Trophoblast cell (in vitro differentiated cells and primary cell): ENCODE measurements around the gene CAMKK1.
A peak's percentile ranks its signal among the peaks of the same experiment; 100 is the strongest.

Source experiments
- DNase-seq, 2 donors: peaks; one replicate each; pipeline ENCODE4 v3.0.0-alpha.2; 2016
- H2AFZ ChIP-seq: 2 replicates; pipeline ENCODE4 v1.6.1; 2013; ENCODE audit warnings: low read length, moderate library complexity, mild to moderate bottlenecking; ENCODE audit not compliant: insufficient read depth, poor library complexity
- H2AK5ac ChIP-seq: 2 replicates; pipeline ENCODE4 v1.6.1; 2013; ENCODE audit warnings: mild to moderate bottlenecking, low read length
- H2BK120ac ChIP-seq: 2 replicates; pipeline ENCODE4 v1.6.1; 2013; ENCODE audit warnings: low read length, mild to moderate bottlenecking, moderate library complexity; ENCODE audit not compliant: insufficient read depth, poor library complexity
- H2BK12ac ChIP-seq: 2 replicates; pipeline ENCODE4 v1.6.1; 2013; ENCODE audit warnings: mild to moderate bottlenecking, low read length, moderate library complexity
- H2BK5ac ChIP-seq: 2 replicates; pipeline ENCODE4 v1.6.1; 2013; ENCODE audit warnings: low read length, low read depth, moderate library complexity, mild to moderate bottlenecking; ENCODE audit not compliant: poor library complexity
- H3K14ac ChIP-seq: 2 replicates; pipeline ENCODE4 v1.6.1; 2013; ENCODE audit warnings: mild to moderate bottlenecking, low read length
- H3K18ac ChIP-seq: 2 replicates; pipeline ENCODE4 v1.6.1; 2013; ENCODE audit warnings: mild to moderate bottlenecking, low read length
- H3K23ac ChIP-seq: 2 replicates; pipeline ENCODE4 v1.6.1; 2013; ENCODE audit warnings: low read length
- H3K27ac ChIP-seq: 2 replicates; pipeline ENCODE4 v1.5.1; 2013; ENCODE audit warnings: low read depth, mild to moderate bottlenecking, inconsistent platforms, low read length, moderate library complexity
- H3K27me3 ChIP-seq: 2 replicates; pipeline ENCODE4 v1.6.1; 2013; ENCODE audit warnings: inconsistent platforms, mild to moderate bottlenecking, low read length, moderate library complexity; ENCODE audit not compliant: insufficient read depth
- H3K36me3 ChIP-seq, 2 experiments: 1 replicate in 1 of 2; 2 replicates in 1 of 2; pipeline ENCODE4 v1.6.1; 2013; ENCODE audit warnings: low read length in 2 of 2, mild to moderate bottlenecking in 2 of 2, moderate library complexity in 1 of 2; ENCODE audit not compliant: insufficient read depth in 2 of 2, control insufficient read depth in 1 of 2
- H3K4ac ChIP-seq: 2 replicates; pipeline ENCODE4 v1.6.1; 2013; ENCODE audit warnings: low read depth, mild to moderate bottlenecking, low read length, moderate library complexity
- H3K4me1 ChIP-seq, 2 experiments: 1 replicate in 1 of 2; 2 replicates in 1 of 2; pipeline ENCODE4 v1.6.1; 2013; ENCODE audit warnings: low read length in 2 of 2, mild to moderate bottlenecking in 2 of 2, moderate library complexity in 1 of 2; ENCODE audit not compliant: insufficient read depth in 2 of 2, control insufficient read depth in 1 of 2
- H3K4me2 ChIP-seq: 2 replicates; pipeline ENCODE4 v1.6.1; 2013; ENCODE audit warnings: inconsistent platforms, mild to moderate bottlenecking, low read length, moderate library complexity
- H3K4me3 ChIP-seq: 2 replicates; pipeline ENCODE4 v1.5.1; 2013; ENCODE audit warnings: mild to moderate bottlenecking, low read depth, low read length, inconsistent platforms
- H3K79me1 ChIP-seq: one replicate; pipeline ENCODE4 v1.6.1; 2013; ENCODE audit warnings: low read length
- H3K79me2 ChIP-seq: 2 replicates; pipeline ENCODE4 v1.6.1; 2013; ENCODE audit warnings: low read length, mild to moderate bottlenecking; ENCODE audit not compliant: control insufficient read depth, insufficient read depth, poor library complexity
- H3K9ac ChIP-seq: 2 replicates; pipeline ENCODE4 v1.6.1; 2013; ENCODE audit warnings: mild to moderate bottlenecking, low read length
- H3K9me3 ChIP-seq: 2 replicates; pipeline ENCODE4 v1.6.1; 2013; ENCODE audit warnings: low read depth, mild to moderate bottlenecking, control low read depth, inconsistent platforms, low read length; ENCODE audit not compliant: insufficient read depth
- H4K12ac ChIP-seq: 2 replicates; pipeline ENCODE4 v1.6.1; 2013; ENCODE audit warnings: low read depth, mild to moderate bottlenecking, low read length, moderate library complexity
- H4K8ac ChIP-seq: 2 replicates; pipeline ENCODE4 v1.6.1; 2013; ENCODE audit warnings: low read depth, mild to moderate bottlenecking, low read length, moderate library complexity
- H4K91ac ChIP-seq: one replicate; pipeline ENCODE4 v1.6.1; 2013; ENCODE audit warnings: low read depth, mild to moderate bottlenecking, low read length, moderate library complexity
- WGBS: extraction: QIAGEN DNeasy Blood & Tissue Kit; methylation state at CpG from one replicate; pipeline ENCODE4 v1.1.7; 2013; ENCODE audit warnings: missing lambda C conversion rate; ENCODE audit not compliant: insufficient read length, insufficient coverage; ENCODE audit errors: extremely low coverage; 5-methylcytosine and 5-hydroxymethylcytosine counted together

Gene CAMKK1

DNA sequence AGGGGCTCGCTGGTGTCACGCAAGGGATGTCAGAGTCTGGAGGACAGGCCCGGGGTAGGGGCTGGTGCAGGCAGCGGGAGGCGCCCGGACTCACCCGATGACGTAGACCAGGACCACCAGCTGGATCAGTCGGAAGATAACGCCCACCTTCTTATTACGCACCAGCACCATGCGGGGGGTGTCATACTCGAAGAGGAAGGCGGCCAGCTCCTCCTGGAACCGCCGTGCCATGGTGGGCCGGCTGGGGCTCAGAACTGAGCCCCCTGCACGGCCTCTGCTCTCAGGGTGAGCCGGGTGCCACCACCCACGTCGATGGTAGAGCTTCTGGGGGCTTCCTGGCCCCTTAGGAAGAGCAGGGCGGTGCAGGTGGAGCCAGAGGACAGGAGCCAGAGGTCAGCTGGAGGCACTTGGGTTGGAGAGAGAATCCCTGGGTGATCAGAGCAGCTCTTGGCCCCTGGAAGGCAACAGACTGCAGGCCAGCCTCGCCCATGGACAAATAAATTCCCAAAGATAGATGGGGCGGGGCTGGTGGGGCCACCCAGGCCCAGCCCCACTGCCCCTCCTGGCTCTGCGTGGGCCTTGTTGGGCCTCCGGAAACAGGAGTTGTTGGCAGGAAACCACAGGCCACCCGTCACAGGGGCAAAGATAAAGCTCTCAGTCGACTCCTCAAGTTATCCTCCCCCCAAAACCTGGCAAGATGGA lies 23.3 kb upstream of the CAMKK1 start, which contains the start of gene P2RX1:
Gene P2RX1, minus strand, starts transcription at position 471 of the 702 bp plus-strand sequence. Its CDS starts 240 bp downstream, at position 231.
- no peak within 1 kb of the TSS for H2AK5ac ChIP-seq
- no peaks in the 10 kb centered on the region for H3K27me3 ChIP-seq
- no peak within 1 kb of the TSS for H2BK120ac ChIP-seq
- no peak within 1 kb of the TSS for H3K27ac ChIP-seq
- H3K4me1 ChIP-seq = no peaks in the 10 kb centered on the region
- H4K91ac ChIP-seq = no peak within 1 kb of the TSS
- H3K23ac ChIP-seq = no peak within 1 kb of the TSS
- no peak within 1 kb of the TSS for H4K12ac ChIP-seq
- no peak within 1 kb of the TSS for H3K4ac ChIP-seq
- H3K18ac ChIP-seq = no peak within 1 kb of the TSS
- no peak within 1 kb of the TSS for H3K4me3 ChIP-seq
- no peak for DNase-seq
- H4K8ac ChIP-seq = no peak within 1 kb of the TSS
- H3K9ac ChIP-seq = no peak within 1 kb of the TSS
- H2BK12ac ChIP-seq = no peak within 1 kb of the TSS
- no peak within 1 kb of the TSS for H3K14ac ChIP-seq
- WGBS = no CpG with 5 or more reads among the region's 28 CpGs
- H3K9me3 ChIP-seq = no peaks in the 10 kb centered on the region
- H2AFZ ChIP-seq = no peak within 1 kb of the TSS
- no peaks in the 10 kb centered on the region for H3K79me2 ChIP-seq
- no peaks in the 10 kb centered on the region for H3K79me1 ChIP-seq
- no peaks in the 10 kb centered on the region for H3K36me3 ChIP-seq
- H2BK5ac ChIP-seq = no peak within 1 kb of the TSS
- no peak within 1 kb of the TSS for H3K4me2 ChIP-seq

DNA sequence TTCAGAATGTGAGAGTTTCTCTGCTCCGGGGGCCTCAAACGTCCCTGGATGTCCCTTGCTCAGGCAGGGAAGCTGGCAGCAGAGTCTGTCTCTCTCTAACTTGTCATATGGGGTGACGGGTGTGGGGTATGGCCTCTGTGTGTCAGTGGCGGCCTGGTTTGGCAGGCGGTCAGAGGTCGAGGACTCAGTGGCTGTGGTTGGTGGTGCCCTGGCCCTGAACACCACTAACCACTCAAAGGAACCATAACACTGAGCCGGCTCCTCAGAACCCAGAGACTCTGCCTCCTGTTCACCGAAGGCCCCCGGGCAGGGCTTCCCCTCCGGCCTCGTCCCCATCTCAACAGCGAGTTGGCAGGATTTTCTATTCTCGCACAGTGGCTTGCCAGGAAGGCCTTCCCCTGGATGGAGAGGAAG lies 22.7 kb upstream of the CAMKK1 start:
- no peak overlapping the region for H2BK5ac ChIP-seq
- H3K27ac ChIP-seq = no peak overlapping the region
- H2AK5ac ChIP-seq = no peak overlapping the region
- no peak overlapping the region for H2BK12ac ChIP-seq
- H4K91ac ChIP-seq = no peak overlapping the region
- no peak overlapping the region for H4K12ac ChIP-seq
- H3K4me1 ChIP-seq = no peaks in the 10 kb centered on the region
- no peak overlapping the region for H4K8ac ChIP-seq
- no peak overlapping the region for H3K4ac ChIP-seq
- no peak overlapping the region for H3K9ac ChIP-seq
- H3K4me2 ChIP-seq = no peak overlapping the region
- no peaks in the 10 kb centered on the region for H3K27me3 ChIP-seq
- H3K14ac ChIP-seq = no peak overlapping the region
- no peak overlapping the region for H2AFZ ChIP-seq
- H2BK120ac ChIP-seq = no peak overlapping the region
- WGBS = no CpG with 5 or more reads among the region's 13 CpGs
- no peak overlapping the region for H3K23ac ChIP-seq
- H3K9me3 ChIP-seq = no peaks in the 10 kb centered on the region
- DNase-seq = no peak
- H3K36me3 ChIP-seq = no peaks in the 10 kb centered on the region
- H3K79me1 ChIP-seq = no peaks in the 10 kb centered on the region
- no peak overlapping the region for H3K4me3 ChIP-seq
- no peak overlapping the region for H3K18ac ChIP-seq
- H3K79me2 ChIP-seq = no peaks in the 10 kb centered on the region

DNA sequence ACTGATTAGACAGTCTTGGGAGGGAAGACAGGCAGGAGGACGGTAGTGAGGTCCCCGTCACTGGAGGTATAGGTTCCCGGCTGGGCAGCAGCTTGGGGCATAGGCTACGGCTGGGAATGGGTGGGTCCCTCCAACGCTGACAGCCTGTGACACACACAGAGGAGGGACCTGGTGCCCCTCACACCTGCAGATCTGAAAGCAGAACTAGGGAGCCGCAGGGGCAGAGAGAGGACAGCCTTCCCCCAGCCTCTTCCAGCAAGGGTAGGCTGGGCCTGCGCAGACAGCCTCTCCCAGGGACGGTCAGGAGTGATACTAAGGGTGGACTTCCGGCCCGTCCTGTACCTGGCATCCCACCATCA lies 21.4 kb upstream of the CAMKK1 start:
- no peak overlapping the region for H3K4me3 ChIP-seq
- no peak overlapping the region for H2AK5ac ChIP-seq
- no peaks in the 10 kb centered on the region for H3K79me2 ChIP-seq
- H2BK12ac ChIP-seq = no peak overlapping the region
- H4K12ac ChIP-seq = no peak overlapping the region
- no peaks in the 10 kb centered on the region for H3K27me3 ChIP-seq
- DNase-seq = no peak
- H2BK120ac ChIP-seq = no peak overlapping the region
- no peaks in the 10 kb centered on the region for H3K9me3 ChIP-seq
- no peak overlapping the region for H3K18ac ChIP-seq
- no peak overlapping the region for H2AFZ ChIP-seq
- H3K4me1 ChIP-seq = no peaks in the 10 kb centered on the region
- no peak overlapping the region for H3K9ac ChIP-seq
- no peak overlapping the region for H2BK5ac ChIP-seq
- no peak overlapping the region for H4K8ac ChIP-seq
- no peak overlapping the region for H4K91ac ChIP-seq
- no peaks in the 10 kb centered on the region for H3K36me3 ChIP-seq
- no peak overlapping the region for H3K27ac ChIP-seq
- H3K79me1 ChIP-seq = no peaks in the 10 kb centered on the region
- no peak overlapping the region for H3K23ac ChIP-seq
- no peak overlapping the region for H3K14ac ChIP-seq
- H3K4ac ChIP-seq = no peak overlapping the region
- no peak overlapping the region for H3K4me2 ChIP-seq
- no CpG with 5 or more reads among the region's 10 CpGs for WGBS

DNA sequence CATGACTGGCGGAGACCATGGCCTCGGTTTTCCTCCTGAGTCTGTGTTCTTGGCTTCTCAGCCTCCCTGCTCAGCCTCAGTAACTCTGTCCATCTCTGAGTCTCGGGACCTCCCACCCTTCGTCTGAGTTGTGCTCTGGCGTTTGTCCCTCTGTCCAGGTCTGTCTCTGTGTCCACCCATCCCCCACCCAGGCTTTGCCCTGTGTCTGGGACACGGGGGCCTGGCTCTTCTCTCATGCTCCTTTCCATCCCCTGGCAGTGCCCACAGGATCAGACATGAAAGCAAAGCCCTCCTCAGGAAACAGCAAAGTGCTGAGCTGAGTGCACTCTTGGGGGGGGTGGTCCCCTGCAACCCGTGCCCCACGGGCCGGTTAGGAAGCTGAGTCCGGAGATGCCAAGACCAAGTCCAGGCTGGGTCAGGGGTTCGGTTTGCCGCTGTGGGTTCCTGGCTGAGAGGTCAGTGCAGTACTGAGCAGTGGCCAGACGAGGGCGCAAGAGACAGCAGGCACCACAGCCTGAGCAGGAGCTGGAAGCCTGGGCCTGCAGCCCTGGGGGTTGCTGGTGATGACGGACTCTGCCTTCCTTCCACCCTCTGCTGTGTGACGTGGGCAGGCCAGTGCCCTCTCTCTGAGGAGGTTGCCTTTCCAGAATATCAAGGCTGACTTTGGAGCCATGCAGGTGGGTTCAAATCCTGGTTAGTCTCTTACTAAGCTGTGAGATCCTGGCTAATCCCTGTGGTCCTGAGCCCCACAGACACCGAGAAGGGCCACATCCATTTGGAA lies 20.9 kb upstream of the CAMKK1 start:
- no peaks in the 10 kb centered on the region for H3K27me3 ChIP-seq

More for the DNA sequence above, 20.9 kb upstream of the CAMKK1 start:
- Histone ChIP-seq H3K4me2 (no peak overlapping the region), H3K4me3 (no peak overlapping the region), H3K36me3 (no peaks in the 10 kb centered on the region), H3K23ac (no peak overlapping the region), H2BK120ac (no peak overlapping the region), H3K4ac (no peak overlapping the region), H3K14ac (no peak overlapping the region), H2AK5ac (no peak overlapping the region), H3K79me2 (no peaks in the 10 kb centered on the region), H3K9me3 (no peaks in the 10 kb centered on the region), H3K4me1 (no peaks in the 10 kb centered on the region), H3K27ac (no peak overlapping the region), H4K8ac (no peak overlapping the region), H3K18ac (no peak overlapping the region), H2BK12ac (no peak overlapping the region), H4K91ac (no peak overlapping the region), H3K79me1 (no peaks in the 10 kb centered on the region), H4K12ac (no peak overlapping the region), H3K9ac (no peak overlapping the region), H2AFZ (no peak overlapping the region), H2BK5ac (no peak overlapping the region)
- DNase-seq = peak; percentile 54 to 76
- no CpG with 5 or more reads among the region's 17 CpGs for WGBS
